GM18526 (cell line): ENCODE measurements around the gene ACVR2B.

ENCODE experiments used
- POLR2A ChIP-seq: IDR thresholded peaks from 3 replicates; pipeline ENCODE4 v1.6.1; 2011; ENCODE audit not compliant: insufficient read length; ENCODE audit errors: extremely low read depth

ACVR2B gene

GRCh38 chr3:38453075-38453912, at the start of gene ACVR2B:
TSS of gene ACVR2B (plus strand) at chr3:38453890. CDS start at chr3:38454323, 433 bp downstream.
- no peak for TF ChIP-seq POLR2A

DNA sequence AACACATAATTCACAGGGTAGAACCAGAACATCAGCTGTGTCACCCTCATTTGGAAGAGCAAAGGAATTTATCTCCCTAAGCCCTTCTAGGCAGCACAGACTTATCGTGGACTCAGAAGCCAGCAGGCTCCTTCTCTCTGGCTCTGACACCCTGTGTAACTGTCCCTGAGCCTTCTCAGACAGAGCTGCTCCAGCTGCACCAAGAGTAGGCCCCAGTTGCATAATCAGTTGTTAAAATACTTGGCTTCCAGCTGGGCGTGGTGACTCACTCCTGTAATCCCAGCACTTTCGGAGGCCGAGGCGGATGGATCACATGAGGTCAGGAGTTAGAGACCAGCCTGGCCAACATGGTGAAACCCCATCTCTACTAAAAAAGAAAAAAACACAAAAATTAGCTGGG, 49.4 kb upstream of the ACVR2B start:
- TF ChIP-seq POLR2A, result no peak

- TF ChIP-seq POLR2A, result no peak
Observed at GRCh38 chr3:38411591-38411990, 42.1 kb upstream of the ACVR2B start.

DNA sequence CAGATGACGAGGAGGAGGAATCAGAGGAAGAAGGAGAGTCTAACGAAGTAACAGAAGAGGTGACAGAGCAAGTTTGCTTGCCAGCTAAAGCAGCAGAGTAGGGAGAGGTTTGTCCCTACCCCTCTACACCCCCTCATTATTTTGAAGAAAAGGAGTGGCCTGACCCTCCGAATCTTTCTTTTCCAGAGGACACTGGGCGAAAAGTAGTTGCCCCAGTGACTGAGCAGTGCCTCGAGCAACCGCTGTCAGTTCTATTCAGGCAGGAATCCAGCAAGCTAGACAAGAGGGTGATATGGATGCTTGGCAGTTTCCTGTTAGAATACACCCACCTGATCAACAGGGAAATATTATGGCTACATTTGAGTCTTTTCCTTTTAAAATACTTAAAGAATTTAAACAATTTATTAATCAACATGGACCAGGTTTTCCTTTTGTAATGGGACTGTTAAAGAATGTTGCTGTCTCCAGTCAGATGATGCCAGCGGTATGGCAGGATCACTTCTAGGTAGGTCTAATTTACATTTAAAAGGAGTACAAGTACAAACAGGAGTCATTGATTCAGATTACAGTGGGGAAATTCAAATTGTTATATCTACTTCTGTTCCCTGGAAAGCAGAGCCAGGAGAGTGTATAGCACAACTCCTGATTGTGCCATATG, 31.9 kb upstream of the ACVR2B start:
- TF ChIP-seq POLR2A, result no peak

- TF ChIP-seq POLR2A, result no peak
Observed at GRCh38 chr3:38446085-38446686, 7.5 kb upstream of the ACVR2B start.

GRCh38 chr3:38446812-38447211, 6.9 kb upstream of the ACVR2B start:
- no peak for TF ChIP-seq POLR2A

- TF ChIP-seq POLR2A, result no peak
Observed at GRCh38 chr3:38450853-38451252, 2.8 kb upstream of the ACVR2B start.

- TF ChIP-seq POLR2A, result no peak
Observed at GRCh38 chr3:38453913-38454177, 155 bp downstream of the ACVR2B start.

DNA sequence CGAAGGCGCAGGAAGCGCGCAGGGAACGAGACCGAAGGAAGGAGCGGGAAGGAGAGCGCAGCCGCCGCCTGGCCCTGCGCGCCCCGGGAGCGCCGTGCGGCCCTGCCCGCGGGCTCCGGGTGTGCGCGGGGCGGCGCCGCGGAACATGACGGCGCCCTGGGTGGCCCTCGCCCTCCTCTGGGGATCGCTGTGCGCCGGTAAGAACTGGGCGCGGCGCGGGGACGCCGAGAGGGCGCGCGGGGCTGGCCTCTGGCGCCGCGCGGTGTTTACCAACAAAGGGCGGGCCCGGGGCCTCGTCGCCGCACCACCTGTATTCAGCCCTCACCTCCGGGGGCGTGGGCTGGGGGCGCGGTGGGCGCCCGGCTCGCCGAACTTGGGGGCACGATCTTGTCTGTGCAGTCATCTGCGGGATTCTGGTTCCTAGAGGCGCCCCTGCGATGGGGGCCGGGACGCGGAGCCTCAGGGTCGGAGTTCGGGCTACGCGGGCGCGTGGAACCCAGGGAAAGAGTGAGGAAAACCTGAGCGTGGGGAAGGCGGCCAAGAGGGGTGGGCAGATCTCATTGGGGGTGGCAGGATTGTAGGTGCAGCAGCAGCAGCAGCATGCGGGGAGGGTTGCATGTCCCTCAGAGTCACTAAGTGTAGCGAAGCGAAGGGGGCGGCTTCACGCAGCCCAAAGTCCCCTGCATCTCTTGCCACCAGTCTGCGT, 641 bp downstream of the ACVR2B start:
- no peak for TF ChIP-seq POLR2A

GRCh38 chr3:38454884-38455638, 1.4 kb downstream of the ACVR2B start:
- no peak for TF ChIP-seq POLR2A

DNA sequence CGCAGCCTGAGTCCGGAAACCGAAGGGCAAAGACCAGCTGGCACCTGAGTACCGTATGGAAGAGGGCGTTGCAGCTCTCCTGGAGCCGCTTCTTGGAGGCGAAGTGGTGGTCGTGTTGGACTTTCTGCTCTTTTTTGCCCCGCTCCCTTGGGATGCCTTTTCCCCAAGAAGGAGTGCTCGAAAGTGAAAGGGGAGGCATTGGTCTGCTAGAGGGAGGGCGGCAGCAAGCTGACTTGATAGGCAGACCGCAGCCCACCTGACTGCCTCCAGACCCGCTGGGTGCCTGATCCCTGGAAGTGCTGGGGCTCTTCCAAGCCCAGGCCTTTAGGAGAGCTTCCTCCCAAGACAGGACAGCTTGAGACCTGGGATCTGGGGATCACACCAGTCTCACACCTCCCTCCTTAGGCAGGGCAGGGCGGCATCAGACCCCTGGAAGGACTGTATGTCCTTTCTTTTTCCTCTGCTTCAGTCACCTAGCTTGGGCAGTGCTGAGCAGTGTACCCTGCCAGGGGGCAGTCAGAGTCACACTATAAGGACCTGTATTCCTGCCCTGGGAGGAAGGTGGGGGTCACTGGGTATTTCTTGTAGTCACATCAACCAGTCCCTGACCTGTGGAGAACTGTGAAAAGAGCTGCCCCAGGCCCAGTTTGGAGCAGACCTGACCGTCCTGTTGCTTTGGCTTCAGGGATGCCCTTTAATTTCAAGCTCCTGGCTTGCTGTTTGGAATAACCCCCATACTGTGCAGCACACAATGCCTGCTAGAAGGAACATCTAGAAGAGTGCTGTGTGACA, 2.1 kb downstream of the ACVR2B start:
- no peak for TF ChIP-seq POLR2A

DNA sequence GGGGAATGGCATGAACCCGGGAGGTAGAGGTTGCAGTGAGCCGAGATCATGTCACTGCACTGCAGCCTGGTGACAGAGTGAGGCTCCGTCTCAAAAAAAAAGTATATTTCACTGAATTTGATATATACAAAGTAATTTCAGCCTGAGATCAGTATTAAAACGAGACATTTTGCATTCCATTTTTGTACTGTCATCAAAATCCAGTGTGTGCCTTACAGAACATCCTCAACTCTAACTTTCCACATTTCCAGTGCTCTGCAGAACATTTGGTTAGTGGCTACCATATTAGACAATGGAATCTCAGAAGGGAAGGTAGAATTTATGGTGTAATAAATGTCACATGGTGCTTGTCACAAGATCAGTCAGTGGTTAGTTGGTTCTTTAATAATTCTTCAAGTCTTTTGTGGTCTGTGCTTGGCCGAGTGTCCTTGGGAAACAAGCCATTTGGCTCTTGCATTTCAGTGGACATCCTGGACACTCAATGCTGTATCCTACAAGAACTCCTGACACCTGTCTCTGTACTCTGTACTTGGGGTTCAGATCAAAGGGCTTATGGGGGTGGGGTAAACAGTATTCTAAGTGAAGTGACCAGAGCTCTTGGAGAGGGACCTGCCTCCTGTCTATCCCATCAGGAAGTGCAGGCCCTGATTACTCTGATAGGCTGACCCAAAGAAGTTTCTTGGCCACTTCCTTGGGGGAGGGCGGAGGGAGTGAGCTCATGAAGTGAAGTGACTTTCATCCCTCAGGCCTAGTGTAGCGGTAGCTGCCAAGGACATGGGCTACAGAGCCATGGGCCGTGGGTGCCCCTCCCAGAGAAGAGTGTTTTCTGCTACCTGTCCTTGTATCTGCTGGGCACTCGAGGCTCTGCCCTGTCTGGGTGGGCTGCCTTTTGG, 3.7 kb downstream of the ACVR2B start:
- no peak for TF ChIP-seq POLR2A

DNA sequence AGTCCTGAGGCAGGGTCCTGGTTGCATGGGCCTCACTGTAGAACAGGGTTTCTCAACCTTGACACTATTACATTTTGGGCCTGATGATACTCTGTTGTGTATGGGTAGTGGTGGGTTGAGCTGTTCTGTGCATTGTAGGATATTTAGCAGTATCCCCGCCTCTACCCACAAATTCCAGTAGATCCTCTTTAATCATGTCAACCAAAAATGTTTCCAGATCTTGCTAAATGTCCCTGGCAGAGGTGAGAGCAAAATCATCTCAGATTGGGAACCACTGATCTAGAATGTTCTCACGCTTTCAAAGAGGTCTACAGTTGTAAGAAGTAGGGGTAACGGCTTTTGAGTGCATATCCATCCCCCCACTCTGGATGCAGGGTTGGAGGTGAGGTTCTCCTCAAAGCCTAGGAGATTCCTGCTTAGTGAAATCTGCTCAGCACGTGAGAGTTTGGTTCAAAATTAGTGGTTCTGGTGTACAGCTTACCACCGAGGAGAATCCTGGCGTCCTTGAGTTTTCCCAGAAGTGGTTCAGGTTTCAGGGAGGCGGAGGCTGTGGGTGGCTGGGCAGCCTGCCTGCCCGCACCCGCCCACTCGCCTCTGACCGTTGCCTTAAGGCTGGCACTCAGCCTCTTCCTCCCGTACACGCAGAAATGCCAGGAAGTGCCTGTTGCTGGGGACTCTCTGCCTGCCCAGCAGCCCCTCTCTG, 5.3 kb downstream of the ACVR2B start:
- no peak for TF ChIP-seq POLR2A
